Stimulated activated naive CD8-positive, alpha-beta T cell treated with anti-CD3 and anti-CD28 coated beads, Interleukin-15, amount 100 ng/mL, for 72 hours (primary cell): ENCODE results near the gene KRT76.
"Not testable (repeated sequence)": the region's sequence is repeated elsewhere in the genome, so short reads cannot be mapped to it uniquely, and the experiment has no call there.

Experiments
- ATAC-seq: fragments of 150-1000 bp; cut with Tn5 transposase; 2 replicates; pipeline ENCODE4 v1.10.0; 2021; ENCODE audit warnings: mild to moderate bottlenecking, moderate library complexity
- DNase-seq, 2 donors: peaks; one replicate each; pipeline ENCODE4 v3.0.0; 2021 to 2022
- H3K27ac Mint-ChIP-seq, 2 donors: one replicate each; pipeline ENCODE4 v1.8.0; 2022; ENCODE audit warnings: mild to moderate bottlenecking in 2 of 2, mixed read lengths in 2 of 2, moderate library complexity in 2 of 2
- H3K27me3 Mint-ChIP-seq: one replicate; pipeline ENCODE4 v1.8.0; 2022; ENCODE audit warnings: mixed read lengths
- H3K4me1 Mint-ChIP-seq: one replicate; pipeline ENCODE4 v1.8.0; 2022; ENCODE audit warnings: mild to moderate bottlenecking, mixed read lengths
- H3K4me3 Mint-ChIP-seq, 2 donors: one replicate each; pipeline ENCODE4 v1.8.0; 2022; ENCODE audit warnings: mild to moderate bottlenecking in 2 of 2, mixed read lengths in 2 of 2, moderate library complexity in 1 of 2
- H3K9me3 Mint-ChIP-seq, 2 donors: one replicate each; pipeline ENCODE4 v1.8.0; 2022; ENCODE audit warnings: mixed read lengths in 2 of 2

KRT76 gene

GRCh38 chr12:52765702-52766101 is 11.4 kb downstream of the KRT76 start:
- no peak for ATAC-seq
- DNase-seq: no peak
- no peak overlapping the region for H3K4me3 Mint-ChIP-seq
- H3K4me1 Mint-ChIP-seq: no peaks in the 10 kb centered on the region
- no peak overlapping the region for H3K27ac Mint-ChIP-seq
- H3K27me3 Mint-ChIP-seq: no peaks in the 10 kb centered on the region
- H3K9me3 Mint-ChIP-seq: peaks cover 3 to 5% of the 10 kb centered on the region in 2 donors

- no peak overlapping the region for H3K4me3 Mint-ChIP-seq
- H3K27me3 Mint-ChIP-seq: no peaks in the 10 kb centered on the region
- peaks cover 7 to 18% of the 10 kb centered on the region in 2 donors for H3K9me3 Mint-ChIP-seq
- no peaks in the 10 kb centered on the region for H3K4me1 Mint-ChIP-seq
- H3K27ac Mint-ChIP-seq: no peak overlapping the region
- no peak for ATAC-seq
- no peak for DNase-seq
Observed at GRCh38 chr12:52763991-52764390, 13.2 kb downstream of the KRT76 start.

GRCh38 chr12:52763036-52763659 is 14.0 kb downstream of the KRT76 start:
- no peak for ATAC-seq
- no peaks in the 10 kb centered on the region for H3K27me3 Mint-ChIP-seq

DNA sequence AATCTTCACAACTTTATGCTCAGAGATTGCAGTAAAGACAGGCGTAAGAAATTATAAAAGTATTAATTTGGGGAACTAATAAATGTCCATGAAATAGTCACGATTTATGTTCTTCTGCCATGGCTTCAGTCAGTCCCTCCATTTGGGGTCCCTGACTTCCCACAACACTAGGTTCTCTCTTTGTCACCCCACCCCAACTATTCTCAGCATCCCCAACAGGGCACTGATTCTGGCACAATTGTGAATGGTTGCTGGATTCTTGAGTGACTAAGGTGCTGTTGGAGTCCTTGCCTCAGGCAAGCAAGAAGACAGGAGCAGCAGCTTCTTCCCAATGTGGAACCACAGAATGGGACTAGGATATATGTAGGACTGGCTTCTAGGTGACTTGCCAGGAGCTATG is 15.3 kb downstream of the KRT76 start:
- no peaks in the 10 kb centered on the region for H3K27me3 Mint-ChIP-seq
- H3K4me3 Mint-ChIP-seq: no peak overlapping the region
- ATAC-seq (no peak), DNase-seq (no peak)
- H3K4me1 Mint-ChIP-seq: no peaks in the 10 kb centered on the region
- no peak overlapping the region for H3K27ac Mint-ChIP-seq
- H3K9me3 Mint-ChIP-seq: peaks cover 7 to 18% of the 10 kb centered on the region in 2 donors

More at GRCh38 chr12:52763036-52763659, 14.0 kb downstream of the KRT76 start:
- H3K27ac Mint-ChIP-seq: no peak overlapping the region
- DNase-seq: no peak
- no peak overlapping the region for H3K4me3 Mint-ChIP-seq
- peaks cover 7 to 18% of the 10 kb centered on the region in 2 donors for H3K9me3 Mint-ChIP-seq
- H3K4me1 Mint-ChIP-seq: no peaks in the 10 kb centered on the region

DNA sequence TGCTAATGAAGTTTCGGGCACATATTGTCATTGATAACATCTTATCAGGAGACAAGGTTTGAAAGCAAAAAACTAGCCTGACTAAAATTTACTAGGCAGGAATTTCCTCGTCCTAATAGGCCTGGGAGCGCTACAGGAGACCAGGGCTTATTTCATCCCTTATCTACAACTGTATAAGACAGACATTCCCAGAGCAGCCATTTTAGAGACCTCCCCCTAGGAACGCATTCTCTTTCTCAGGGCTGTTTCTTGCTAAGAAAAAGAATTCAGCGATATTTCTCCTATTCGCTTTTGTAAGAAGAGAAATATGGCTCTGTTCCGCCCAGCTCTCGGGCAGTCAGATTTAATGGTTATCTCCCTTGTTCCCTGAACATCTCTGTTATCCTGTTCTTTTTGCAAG is 15.9 kb downstream of the KRT76 start:
- not testable (repeated sequence) for H3K4me1 Mint-ChIP-seq, H3K4me3 Mint-ChIP-seq, ATAC-seq, H3K27me3 Mint-ChIP-seq, H3K27ac Mint-ChIP-seq, DNase-seq
- H3K9me3 Mint-ChIP-seq: peaks cover 7 to 18% of the 10 kb centered on the region in 2 donors

DNA sequence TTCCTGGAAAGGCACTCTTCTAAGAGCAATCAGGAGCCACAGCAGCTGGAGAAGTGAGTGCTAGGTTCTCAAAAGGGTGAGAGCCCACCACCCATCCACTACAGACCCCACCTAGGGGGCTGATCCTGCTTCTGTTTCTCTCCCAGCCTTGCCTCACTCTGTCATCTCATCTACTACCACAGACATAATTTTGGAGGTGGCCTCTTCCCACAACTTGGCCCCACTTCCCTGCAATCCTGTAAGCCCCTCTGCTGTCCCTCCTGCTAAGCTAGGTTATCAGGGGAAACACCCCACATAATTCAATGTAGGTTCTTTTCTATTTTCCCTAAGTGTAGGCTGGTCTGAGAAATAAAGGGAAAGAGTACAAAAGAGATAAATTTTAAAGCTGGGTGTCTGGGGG is 16.5 kb downstream of the KRT76 start:
- H3K27ac Mint-ChIP-seq: no peak overlapping the region
- DNase-seq: no peak
- no peaks in the 10 kb centered on the region for H3K27me3 Mint-ChIP-seq
- ATAC-seq: no peak
- H3K4me1 Mint-ChIP-seq: no peaks in the 10 kb centered on the region
- peaks cover 7 to 18% of the 10 kb centered on the region in 2 donors for H3K9me3 Mint-ChIP-seq
- H3K4me3 Mint-ChIP-seq: no peak overlapping the region

- no peak overlapping the region for H3K27ac Mint-ChIP-seq
- H3K4me3 Mint-ChIP-seq: no peak overlapping the region
- no peak for DNase-seq
- peaks cover 7 to 18% of the 10 kb centered on the region in 2 donors for H3K9me3 Mint-ChIP-seq
- H3K4me1 Mint-ChIP-seq: no peaks in the 10 kb centered on the region
- H3K27me3 Mint-ChIP-seq: no peaks in the 10 kb centered on the region
- ATAC-seq: no peak
Observed at GRCh38 chr12:52759695-52760094, 17.4 kb downstream of the KRT76 start.

DNA sequence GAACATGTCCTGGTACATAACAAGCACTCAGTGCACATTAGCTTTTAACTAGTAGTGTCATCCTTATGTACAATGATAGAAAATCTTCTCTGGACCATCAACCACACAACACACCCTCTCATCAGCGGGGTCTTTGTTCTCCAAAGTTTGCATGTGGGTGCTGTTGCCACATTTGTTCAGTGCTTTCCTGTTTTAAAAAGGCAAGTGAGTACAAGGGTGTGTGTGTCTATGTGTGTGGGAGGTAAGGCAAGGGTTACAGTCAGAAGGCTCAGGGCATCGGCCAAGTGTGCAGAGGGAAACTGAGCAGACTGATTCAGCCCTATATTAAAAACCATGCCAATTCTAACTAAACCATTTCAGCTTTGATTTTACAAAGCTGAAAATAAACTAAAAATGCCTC is 17.9 kb downstream of the KRT76 start:
- Mint-ChIP-seq H3K9me3 (peaks cover 7 to 18% of the 10 kb centered on the region in 2 donors), H3K4me1 (no peaks in the 10 kb centered on the region), H3K27me3 (no peaks in the 10 kb centered on the region), H3K27ac (no peak overlapping the region), H3K4me3 (no peak overlapping the region)
- ATAC-seq (no peak), DNase-seq (no peak)

- Mint-ChIP-seq H3K4me1 (no peaks in the 10 kb centered on the region), H3K27ac (no peak overlapping the region)
- ATAC-seq: no peak
Observed at GRCh38 chr12:52757449-52758176, 19.5 kb downstream of the KRT76 start.

DNA sequence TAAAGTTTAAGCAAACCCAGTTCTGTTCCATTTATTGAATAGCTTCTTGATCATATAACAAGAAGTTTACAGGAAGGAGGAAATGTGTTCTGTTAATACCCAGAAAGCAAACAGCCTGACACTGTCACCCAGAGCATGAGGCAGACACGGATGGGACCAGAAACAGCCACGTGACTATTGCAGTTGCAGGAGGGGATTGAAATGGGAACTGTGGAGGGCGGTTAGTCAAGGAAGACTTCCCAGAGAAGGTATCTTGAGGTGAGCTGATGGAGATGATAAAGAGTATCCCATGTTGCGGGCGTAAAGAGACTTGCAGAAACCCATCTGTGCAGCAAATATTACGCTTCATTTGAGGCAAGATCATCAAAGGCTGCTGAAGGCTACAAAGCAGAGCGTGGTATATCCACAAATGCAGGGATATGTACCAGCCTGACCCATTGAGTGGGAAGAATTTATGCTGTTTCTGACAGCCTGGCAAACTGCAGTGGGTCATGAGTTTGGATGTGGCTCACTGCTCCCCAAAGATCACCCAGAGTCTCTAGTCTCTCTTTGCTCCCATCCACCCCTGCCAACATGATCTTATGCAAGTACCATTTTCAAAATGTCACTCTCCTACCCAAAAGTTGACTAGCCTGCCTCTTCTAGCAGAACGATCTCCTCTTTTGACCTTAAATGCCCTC is 20.7 kb downstream of the KRT76 start:
- H3K27ac Mint-ChIP-seq: no peak overlapping the region
- H3K27me3 Mint-ChIP-seq: no peaks in the 10 kb centered on the region
- ATAC-seq (no peak), DNase-seq (no peak)
- H3K9me3 Mint-ChIP-seq: peaks cover 7 to 18% of the 10 kb centered on the region in 2 donors
- no peaks in the 10 kb centered on the region for H3K4me1 Mint-ChIP-seq
- H3K4me3 Mint-ChIP-seq: no peak overlapping the region

More at GRCh38 chr12:52757449-52758176, 19.5 kb downstream of the KRT76 start:
- H3K4me3 Mint-ChIP-seq: no peak overlapping the region
- H3K9me3 Mint-ChIP-seq: peaks cover 7 to 18% of the 10 kb centered on the region in 2 donors
- no peaks in the 10 kb centered on the region for H3K27me3 Mint-ChIP-seq
- no peak for DNase-seq

DNA sequence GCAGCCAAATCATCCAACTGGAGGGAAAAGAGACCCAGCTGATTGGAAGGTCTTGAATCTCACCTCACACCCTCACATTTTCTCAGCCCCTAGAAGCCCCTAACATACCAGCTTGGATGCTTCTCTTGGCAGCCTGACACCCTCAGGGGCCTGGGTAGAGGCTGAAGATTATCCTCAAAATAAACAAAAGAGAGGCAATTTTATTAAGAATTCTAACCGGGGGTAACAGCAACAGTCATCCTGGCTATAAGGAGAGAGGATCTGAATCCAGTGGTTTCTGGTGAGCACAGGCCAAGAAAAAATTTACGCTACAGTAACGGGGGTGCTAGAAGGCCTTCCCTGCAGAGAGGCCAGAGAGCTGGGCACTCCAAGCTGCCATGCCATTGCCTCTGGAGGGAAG is 21.6 kb downstream of the KRT76 start:
- Mint-ChIP-seq H3K27ac (no peak overlapping the region), H3K9me3 (peaks cover 2 to 11% of the 10 kb centered on the region in 2 donors), H3K4me1 (no peaks in the 10 kb centered on the region), H3K27me3 (no peaks in the 10 kb centered on the region), H3K4me3 (no peak overlapping the region)
- ATAC-seq (no peak), DNase-seq (no peak)

- Mint-ChIP-seq H3K27ac (no peak overlapping the region), H3K27me3 (no peaks in the 10 kb centered on the region), H3K4me3 (no peak overlapping the region), H3K4me1 (peaks cover 2% of the 10 kb centered on the region), H3K9me3 (no peaks in the 10 kb centered on the region)
- DNase-seq (no peak), ATAC-seq (no peak)
Observed at GRCh38 chr12:52754135-52754534, 23.0 kb downstream of the KRT76 start.

DNA sequence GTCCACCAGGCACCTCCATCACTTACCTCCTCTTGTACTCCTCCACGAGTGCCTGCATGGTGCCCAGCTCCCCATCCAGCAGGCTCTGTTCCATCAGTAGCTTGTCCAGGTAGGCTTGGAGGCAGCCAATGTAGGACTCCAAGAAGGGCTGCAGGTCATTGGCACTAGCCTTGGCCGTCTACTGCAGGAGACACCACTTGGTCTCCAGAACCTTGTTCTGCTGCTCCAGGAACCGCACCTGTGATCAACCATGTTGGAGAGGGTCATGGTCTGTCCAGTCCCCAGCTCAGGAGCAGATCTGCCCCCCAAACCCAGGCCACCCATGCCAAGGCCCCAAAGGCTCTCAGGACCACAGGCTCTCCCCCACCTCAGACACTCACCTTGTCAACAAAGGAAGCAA is 23.9 kb downstream of the KRT76 start:
- Mint-ChIP-seq H3K27ac (no peak overlapping the region), H3K4me1 (peaks cover 10% of the 10 kb centered on the region), H3K9me3 (no peaks in the 10 kb centered on the region), H3K27me3 (no peaks in the 10 kb centered on the region), H3K4me3 (no peak overlapping the region)
- ATAC-seq (no peak), DNase-seq (no peak)

GRCh38 chr12:52752516-52752915 is 24.6 kb downstream of the KRT76 start:
- H3K27ac Mint-ChIP-seq: no peak overlapping the region
- H3K27me3 Mint-ChIP-seq: no peaks in the 10 kb centered on the region
- DNase-seq: no peak
- H3K4me3 Mint-ChIP-seq: no peak overlapping the region
- no peak for ATAC-seq
- H3K4me1 Mint-ChIP-seq: peaks cover 13% of the 10 kb centered on the region
- no peaks in the 10 kb centered on the region for H3K9me3 Mint-ChIP-seq

- DNase-seq (no peak), ATAC-seq (no peak)
- H3K4me1 Mint-ChIP-seq: peaks cover 13% of the 10 kb centered on the region
- H3K4me3 Mint-ChIP-seq: no peak overlapping the region
- no peaks in the 10 kb centered on the region for H3K27me3 Mint-ChIP-seq
- H3K27ac Mint-ChIP-seq: no peak overlapping the region
- no peaks in the 10 kb centered on the region for H3K9me3 Mint-ChIP-seq
Observed at GRCh38 chr12:52751795-52752194, 25.4 kb downstream of the KRT76 start.

DNA sequence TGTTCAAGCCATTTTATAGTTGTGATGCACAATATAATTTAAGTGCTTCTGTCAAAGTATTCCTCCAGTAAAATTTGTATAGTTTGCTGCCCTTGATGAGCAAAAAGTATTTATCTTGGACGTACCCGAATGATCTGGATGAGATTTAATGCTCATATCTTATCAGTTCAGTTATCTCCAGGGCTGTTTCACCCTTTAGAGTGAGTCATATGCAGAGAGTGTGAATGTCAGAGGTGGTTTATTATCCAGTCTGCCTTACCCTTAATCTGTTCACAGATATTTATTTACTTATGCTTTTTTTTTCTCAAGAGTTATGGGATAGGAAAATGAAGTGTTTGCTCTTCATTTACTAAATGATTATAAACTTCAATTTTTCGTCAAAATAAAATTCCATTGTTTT is 26.6 kb downstream of the KRT76 start:
- not testable (repeated sequence) for DNase-seq, ATAC-seq, H3K27ac Mint-ChIP-seq, H3K4me3 Mint-ChIP-seq, H3K9me3 Mint-ChIP-seq, H3K27me3 Mint-ChIP-seq
- peaks cover 13% of the 10 kb centered on the region for H3K4me1 Mint-ChIP-seq
